B cell (primary cell): ENCODE data around the gene RENBP.

Experiments used
- EZH2 ChIP-seq: IDR thresholded peaks from 2 replicates; pipeline ENCODE4 v1.6.1; 2012; ENCODE audit warnings: borderline replicate concordance, low read depth, mild to moderate bottlenecking, moderate library complexity, low read length; ENCODE audit not compliant: insufficient read depth, poor library complexity, severe bottlenecking
- TF ChIP-seq, protein P1 (sequence below): fragments of 200-600 bp; IDR thresholded peaks from one replicate; pipeline ENCODE4 v1.8.0; 2022; ENCODE audit warnings: antibody characterized with exemption, mild to moderate bottlenecking

DNA sequence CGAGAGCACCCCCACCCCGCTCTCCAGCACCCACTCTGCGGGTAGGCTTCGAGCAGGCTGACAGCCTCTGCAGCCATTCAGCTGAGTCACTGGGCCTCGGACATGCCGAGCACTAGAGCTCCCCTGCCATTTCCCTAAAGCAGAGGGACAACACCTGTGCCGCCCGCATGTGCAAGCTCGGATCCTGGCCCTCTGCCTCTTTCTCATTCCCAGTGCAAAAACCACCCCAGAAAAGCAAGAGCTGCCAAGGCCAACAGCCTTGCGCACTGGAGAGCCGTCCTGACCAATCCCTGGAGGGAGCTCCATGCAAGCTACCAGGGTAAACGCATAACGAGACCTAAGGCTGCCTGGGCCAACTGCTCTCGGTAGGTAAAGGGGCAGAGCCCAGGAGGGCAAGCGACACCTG lies 21.8 kb upstream of the RENBP start:
- no peak for TF ChIP-seq EZH2
- TF ChIP-seq, protein P1, sequence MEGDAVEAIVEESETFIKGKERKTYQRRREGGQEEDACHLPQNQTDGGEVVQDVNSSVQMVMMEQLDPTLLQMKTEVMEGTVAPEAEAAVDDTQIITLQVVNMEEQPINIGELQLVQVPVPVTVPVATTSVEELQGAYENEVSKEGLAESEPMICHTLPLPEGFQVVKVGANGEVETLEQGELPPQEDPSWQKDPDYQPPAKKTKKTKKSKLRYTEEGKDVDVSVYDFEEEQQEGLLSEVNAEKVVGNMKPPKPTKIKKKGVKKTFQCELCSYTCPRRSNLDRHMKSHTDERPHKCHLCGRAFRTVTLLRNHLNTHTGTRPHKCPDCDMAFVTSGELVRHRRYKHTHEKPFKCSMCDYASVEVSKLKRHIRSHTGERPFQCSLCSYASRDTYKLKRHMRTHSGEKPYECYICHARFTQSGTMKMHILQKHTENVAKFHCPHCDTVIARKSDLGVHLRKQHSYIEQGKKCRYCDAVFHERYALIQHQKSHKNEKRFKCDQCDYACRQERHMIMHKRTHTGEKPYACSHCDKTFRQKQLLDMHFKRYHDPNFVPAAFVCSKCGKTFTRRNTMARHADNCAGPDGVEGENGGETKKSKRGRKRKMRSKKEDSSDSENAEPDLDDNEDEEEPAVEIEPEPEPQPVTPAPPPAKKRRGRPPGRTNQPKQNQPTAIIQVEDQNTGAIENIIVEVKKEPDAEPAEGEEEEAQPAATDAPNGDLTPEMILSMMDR: no peak
